B cell (primary cell): ENCODE measurements around the gene RELL2. TPM values are rescaled to one million over a fixed set of nuclear protein-coding genes. Genes with fewer than 3 reads are reported as not detected.

Experiments
- ATAC-seq: fragments of 200-7000 bp; cut with Tn5 transposase; one replicate; pipeline ENCODE4 v1.10.0; 2021; ENCODE audit warnings: low read depth, mild to moderate bottlenecking, moderate number of reproducible peaks, moderate library complexity
- CTCF ChIA-PET: fragments of 350-600 bp; sonication (Branson Sonifier 250); formaldehyde crosslinking; loops from one replicate; lab custom pipeline; 2021; ENCODE audit warnings: antibody characterized with exemption, inconsistent platforms; lab: Charles Lee
- POLR2A ChIA-PET: fragments of 350-600 bp; sonication (Branson Sonifier 250); formaldehyde crosslinking; loops from one replicate; lab custom pipeline; 2021; ENCODE audit warnings: antibody characterized with exemption; lab: Charles Lee
- DNase-seq: peaks from one replicate; pipeline ENCODE4 v3.0.0; 2013
- H2AFZ ChIP-seq: 2 replicates; pipeline ENCODE4 v1.6.1; 2012; ENCODE audit warnings: mild to moderate bottlenecking, low read depth, low read length; ENCODE audit not compliant: insufficient read depth, poor library complexity, severe bottlenecking
- H3K27ac ChIP-seq, 2 donors: 1 replicate in 1 of 2; 2 replicates in 1 of 2; pipeline ENCODE4 v1.5.1; 2012 to 2013; ENCODE audit warnings: low read length in 2 of 2, mild to moderate bottlenecking in 2 of 2, moderate library complexity in 1 of 2
- H3K27me3 ChIP-seq, 4 experiments: fragments of 200-600 bp in 1 of 4; sonication (generic) in 1 of 4; replicated peaks in 1 of 4; 1 replicate in 2 of 4; 2 replicates in 2 of 4; pipeline versions ENCODE4 v1.6.1 to v1.7.0; 2013 to 2016; ENCODE audit warnings: low read length in 3 of 4, mild to moderate bottlenecking in 2 of 4, mixed read lengths in 1 of 4, moderate library complexity in 1 of 4; ENCODE audit not compliant: insufficient read depth in 4 of 4, control insufficient read depth in 3 of 4; ENCODE audit errors: control extremely low read depth in 1 of 4
- H3K36me3 ChIP-seq, 2 experiments: replicated peaks in 1 of 2; 1 replicate in 1 of 2; 2 replicates in 1 of 2; pipeline versions ENCODE4 v1.6.1 to v1.7.1; 2013; ENCODE audit warnings: low read length in 1 of 2; ENCODE audit not compliant: insufficient read depth in 2 of 2, control insufficient read depth in 1 of 2; ENCODE audit errors: control extremely low read depth in 1 of 2, extremely low read depth in 1 of 2
- H3K4me1 ChIP-seq, 2 donors: fragments of 200-600 bp in 1 of 2; sonication (generic) in 1 of 2; 1 replicate in 1 of 2; 2 replicates in 1 of 2; pipeline versions ENCODE4 v1.5.1 to v1.6.1; 2013 to 2017; ENCODE audit warnings: low read length in 2 of 2; ENCODE audit not compliant: control insufficient read depth in 2 of 2, insufficient read depth in 2 of 2
- H3K4me2 ChIP-seq: replicated peaks from 2 replicates; pipeline ENCODE3; 2012; ENCODE audit warnings: mild to moderate bottlenecking, low read depth, low read length; ENCODE audit not compliant: poor library complexity, severe bottlenecking
- H3K4me3 ChIP-seq, 5 experiments: fragments of 200-600 bp in 1 of 5; sonication (generic) in 1 of 5; 1 replicate in 3 of 5; 2 replicates in 2 of 5; pipeline versions ENCODE4 v1.5.1 to v1.7.0; 2011 to 2016; ENCODE audit warnings: low read length in 4 of 5, mild to moderate bottlenecking in 4 of 5, low read depth in 2 of 5, control low read depth in 1 of 5, moderate library complexity in 1 of 5; ENCODE audit not compliant: insufficient read depth in 1 of 5; ENCODE audit errors: control extremely low read depth in 1 of 5, extremely low read depth in 1 of 5
- H3K79me2 ChIP-seq: fragments of 200-600 bp; sonication (generic); one replicate; pipeline ENCODE4 v1.6.0; 2016; ENCODE audit warnings: low read length; ENCODE audit not compliant: control insufficient read depth, insufficient read depth
- H3K9ac ChIP-seq: fragments of 200-600 bp; sonication (generic); 2 replicates; pipeline ENCODE4 v1.6.1; 2017; ENCODE audit warnings: mild to moderate bottlenecking, low read length, moderate library complexity
- H3K9me3 ChIP-seq, 3 donors: one replicate each; pipeline versions ENCODE4 v1.6.1 to v1.7.1; 2013; ENCODE audit warnings: low read length in 2 of 3; ENCODE audit not compliant: control insufficient read depth in 2 of 3, insufficient read depth in 1 of 3; ENCODE audit errors: control extremely low read depth in 1 of 3
- H4K20me1 ChIP-seq: 2 replicates; pipeline ENCODE4 v1.6.0; 2012; ENCODE audit warnings: mild to moderate bottlenecking, low read length; ENCODE audit not compliant: insufficient read depth, control insufficient read depth, poor library complexity, severe bottlenecking
- H3K27ac Mint-ChIP-seq: one replicate; pipeline ENCODE4 v1.8.0; 2021; ENCODE audit warnings: mixed read lengths
- H3K27me3 Mint-ChIP-seq: one replicate; pipeline ENCODE4 v1.8.0; 2021; ENCODE audit warnings: mixed read lengths
- H3K4me1 Mint-ChIP-seq: one replicate; pipeline ENCODE4 v1.8.0; 2021; ENCODE audit warnings: mixed read lengths
- H3K4me3 Mint-ChIP-seq: one replicate; pipeline ENCODE4 v1.8.0; 2021; ENCODE audit warnings: mixed read lengths
- H3K9me3 Mint-ChIP-seq: one replicate; pipeline ENCODE4 v1.8.0; 2022; ENCODE audit warnings: mixed read lengths; ENCODE audit not compliant: insufficient read depth
- EZH2 ChIP-seq: IDR thresholded peaks from 2 replicates; pipeline ENCODE4 v1.6.1; 2012; ENCODE audit warnings: borderline replicate concordance, low read depth, mild to moderate bottlenecking, moderate library complexity, low read length; ENCODE audit not compliant: insufficient read depth, poor library complexity, severe bottlenecking
- WGBS: methylation state at CpG from one replicate; pipeline ENCODE4 v1.1.5; 2013; ENCODE audit warnings: missing lambda C conversion rate; ENCODE audit not compliant: insufficient coverage; 5-methylcytosine and 5-hydroxymethylcytosine counted together
- intact Hi-C: fragments of 100-400 bp; cut with micrococcal nuclease; formaldehyde crosslinking; loops from one replicate; pipeline ENCODE4 v1.10.0; 2022
- polyA plus RNA-seq: library from polyadenylated mRNA; depleted of rRNA; stranded (reverse); fragments of >200 nt; gene quantifications from 2 replicates; pipeline ENCODE4 v1.2.3, GENCODE V29; 2012
- total RNA-seq, 2 donors: library from RNA; stranded (reverse); fragments of 120-200 nt in 1 of 2; gene quantifications; 1 replicate in 1 of 2; 2 replicates in 1 of 2; pipeline versions ENCODE4 v1.2.3 to v1.2.4, GENCODE V29; 2013 to 2022
- TF ChIP-seq, protein P1 (sequence below): fragments of 200-600 bp; IDR thresholded peaks from one replicate; pipeline ENCODE4 v1.8.0; 2022; ENCODE audit warnings: antibody characterized with exemption, mild to moderate bottlenecking

RELL2 gene
- total and polyA plus RNA-seq, 2 donors (not counting 1 experiment from before 2014, with no cell fraction given): 12.1 to 48.9 TPM

- no peaks in the 10 kb centered on the region for H4K20me1 ChIP-seq
- peak; percentile 74 for ATAC-seq
- H3K9ac ChIP-seq: peak within 1 kb of the TSS; percentile 73
- intact Hi-C loops: loop anchor here (2.0 kb wide), 1 partner anchor 1089 kb away; the partner anchor contains the start of gene ARHGAP26
- POLR2A ChIA-PET: interaction anchor here (1.2 to 1.9 kb wide), 2 partner anchors 31 to 197 kb away, joined by 3 to 5 read pairs; partner anchors contain the start of gene FCHSD1
- peak within 1 kb of the TSS; percentile 97 for H3K4me2 ChIP-seq
- peak; percentile 54 for DNase-seq
- no peak within 1 kb of the TSS for H3K27ac ChIP-seq
- peaks cover 20 to 23% of the 10 kb centered on the region in 2 donors for H3K4me1 ChIP-seq
- Mint-ChIP-seq H3K27ac (peak within 1 kb of the TSS; percentile 78), H3K27me3 (peaks cover 5% of the 10 kb centered on the region), H3K9me3 (no peaks in the 10 kb centered on the region), H3K4me1 (peaks cover 20% of the 10 kb centered on the region), H3K4me3 (peak within 1 kb of the TSS; percentile 89)
- TF ChIP-seq, protein P1, sequence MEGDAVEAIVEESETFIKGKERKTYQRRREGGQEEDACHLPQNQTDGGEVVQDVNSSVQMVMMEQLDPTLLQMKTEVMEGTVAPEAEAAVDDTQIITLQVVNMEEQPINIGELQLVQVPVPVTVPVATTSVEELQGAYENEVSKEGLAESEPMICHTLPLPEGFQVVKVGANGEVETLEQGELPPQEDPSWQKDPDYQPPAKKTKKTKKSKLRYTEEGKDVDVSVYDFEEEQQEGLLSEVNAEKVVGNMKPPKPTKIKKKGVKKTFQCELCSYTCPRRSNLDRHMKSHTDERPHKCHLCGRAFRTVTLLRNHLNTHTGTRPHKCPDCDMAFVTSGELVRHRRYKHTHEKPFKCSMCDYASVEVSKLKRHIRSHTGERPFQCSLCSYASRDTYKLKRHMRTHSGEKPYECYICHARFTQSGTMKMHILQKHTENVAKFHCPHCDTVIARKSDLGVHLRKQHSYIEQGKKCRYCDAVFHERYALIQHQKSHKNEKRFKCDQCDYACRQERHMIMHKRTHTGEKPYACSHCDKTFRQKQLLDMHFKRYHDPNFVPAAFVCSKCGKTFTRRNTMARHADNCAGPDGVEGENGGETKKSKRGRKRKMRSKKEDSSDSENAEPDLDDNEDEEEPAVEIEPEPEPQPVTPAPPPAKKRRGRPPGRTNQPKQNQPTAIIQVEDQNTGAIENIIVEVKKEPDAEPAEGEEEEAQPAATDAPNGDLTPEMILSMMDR: no peak
- TF ChIP-seq EZH2: no peak
- H2AFZ ChIP-seq: peak within 1 kb of the TSS; percentile 91
- H3K9me3 ChIP-seq: no peaks in the 10 kb centered on the region
- H3K36me3 ChIP-seq: no peaks in the 10 kb centered on the region
- peaks cover 0 to 19% (median 0%) of the 10 kb centered on the region in 4 experiments for H3K27me3 ChIP-seq
- no peaks in the 10 kb centered on the region for H3K79me2 ChIP-seq
- WGBS: 10% methylated on average over 68 of the region's 77 CpGs
- CTCF ChIA-PET: interaction anchor here (0.8 to 2.3 kb wide), 7 partner anchors 10 to 279 kb away, joined by 3 to 31 read pairs (median 5); no protein-coding TSS in a partner anchor
- H3K4me3 ChIP-seq: peak within 1 kb of the TSS; percentile 41 to 76 (median 58)
Observed at GRCh38 chr5:141681695-141682641, 45.2 kb downstream of the RELL2 start, which contains the start of gene ARAP3. TSS of gene ARAP3 (minus strand) at chr5:141682230. CDS start at chr5:141680486, 1,744 bp downstream.
